Measurements from ENCODE around the gene GPRIN3.

GRCh38 chr4:89245459-89245858, 62.1 kb downstream of the GPRIN3 start:
- TF ChIP-seq, protein P1, sequence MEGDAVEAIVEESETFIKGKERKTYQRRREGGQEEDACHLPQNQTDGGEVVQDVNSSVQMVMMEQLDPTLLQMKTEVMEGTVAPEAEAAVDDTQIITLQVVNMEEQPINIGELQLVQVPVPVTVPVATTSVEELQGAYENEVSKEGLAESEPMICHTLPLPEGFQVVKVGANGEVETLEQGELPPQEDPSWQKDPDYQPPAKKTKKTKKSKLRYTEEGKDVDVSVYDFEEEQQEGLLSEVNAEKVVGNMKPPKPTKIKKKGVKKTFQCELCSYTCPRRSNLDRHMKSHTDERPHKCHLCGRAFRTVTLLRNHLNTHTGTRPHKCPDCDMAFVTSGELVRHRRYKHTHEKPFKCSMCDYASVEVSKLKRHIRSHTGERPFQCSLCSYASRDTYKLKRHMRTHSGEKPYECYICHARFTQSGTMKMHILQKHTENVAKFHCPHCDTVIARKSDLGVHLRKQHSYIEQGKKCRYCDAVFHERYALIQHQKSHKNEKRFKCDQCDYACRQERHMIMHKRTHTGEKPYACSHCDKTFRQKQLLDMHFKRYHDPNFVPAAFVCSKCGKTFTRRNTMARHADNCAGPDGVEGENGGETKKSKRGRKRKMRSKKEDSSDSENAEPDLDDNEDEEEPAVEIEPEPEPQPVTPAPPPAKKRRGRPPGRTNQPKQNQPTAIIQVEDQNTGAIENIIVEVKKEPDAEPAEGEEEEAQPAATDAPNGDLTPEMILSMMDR (optimal IDR thresholded peaks at IDR 0.05 in 1 of 3, IDR thresholded peaks at IDR 0.05 in 1 of 3, conservative IDR thresholded peaks at IDR 0.05 in 1 of 3; ENCODE audit: extremely low read depth in 1 of 3, insufficient read depth in 2 of 3, low read length in 3 of 3): no peak
- TF ChIP-seq EZH2 (IDR thresholded peaks at IDR 0.05; ENCODE audit: low read length): no peak

All from keratinocyte (primary cell).